ENCODE results near the gene TBX18. TPM values are rescaled to one million over a fixed set of nuclear protein-coding genes. Genes with fewer than 3 reads are reported as not detected.

The TBX18 gene
- total and polyA plus RNA-seq, 12 donors = 1.7 to 9.1 (median 2.8) TPM

- Histone ChIP-seq H3K36me3 (no peaks in the 10 kb centered on the region), H3K27ac (no peak overlapping the region), H3K4me3 (no peak overlapping the region), H3K27me3 (no peaks in the 10 kb centered on the region), H3K4me1 (no peaks in the 10 kb centered on the region), H3K9me3 (no peaks in the 10 kb centered on the region)
- intact Hi-C loops (cut with DNase I) = no loop called here
- no peak for TF ChIP-seq CTCF (IDR thresholded peaks at IDR 0.05)
- ATAC-seq (no peak), DNase-seq (no peak)
- 72 to 76% methylated on average over 3 of the region's 3 CpGs for WGBS, 2 donors
These were observed 111.3 kb downstream of the TBX18 start for GRCh38 chr6:84653027-84653551.

GRCh38 chr6:84652356-84653026 is 111.9 kb downstream of the TBX18 start:
- no peak for TF ChIP-seq CTCF (IDR thresholded peaks at IDR 0.05)
- no peaks in the 10 kb centered on the region for H3K27me3 ChIP-seq
- no peaks in the 10 kb centered on the region for H3K36me3 ChIP-seq
- intact Hi-C loops (cut with DNase I) = no loop called here
- WGBS, 2 donors = 48 to 51% methylated on average over 3 of the region's 3 CpGs
- no peaks in the 10 kb centered on the region for H3K9me3 ChIP-seq
- H3K27ac ChIP-seq = no peak overlapping the region
- H3K4me1 ChIP-seq = no peaks in the 10 kb centered on the region
- DNase-seq (no peak), ATAC-seq (peak in 1 of 8 donors; percentile 16)
- no peak overlapping the region for H3K4me3 ChIP-seq

- no peak for DNase-seq
- WGBS, 2 donors = 44 to 52% methylated on average over 1 of the region's 1 CpG
- no peak for ATAC-seq
- no peak overlapping the region for H3K27ac ChIP-seq
- H3K27me3 ChIP-seq = no peaks in the 10 kb centered on the region
- H3K4me3 ChIP-seq = no peak overlapping the region
- H3K36me3 ChIP-seq = no peaks in the 10 kb centered on the region
- intact Hi-C loops (cut with DNase I) = no loop called here
- no peaks in the 10 kb centered on the region for H3K4me1 ChIP-seq
- no peaks in the 10 kb centered on the region for H3K9me3 ChIP-seq
- no peak for TF ChIP-seq CTCF (IDR thresholded peaks at IDR 0.05)
These were observed 112.8 kb downstream of the TBX18 start for GRCh38 chr6:84651583-84651982.

- no peak for DNase-seq
- no peak for TF ChIP-seq CTCF (IDR thresholded peaks at IDR 0.05)
- intact Hi-C loops (cut with DNase I) = no loop called here
These were observed 116.0 kb downstream of the TBX18 start for GRCh38 chr6:84648444-84648843.

More at GRCh38 chr6:84648444-84648843, 116.0 kb downstream of the TBX18 start:
- no peak overlapping the region for H3K4me3 ChIP-seq
- no peaks in the 10 kb centered on the region for H3K4me1 ChIP-seq
- ATAC-seq = no peak
- no peaks in the 10 kb centered on the region for H3K36me3 ChIP-seq
- H3K9me3 ChIP-seq = no peaks in the 10 kb centered on the region
- H3K27ac ChIP-seq = no peak overlapping the region
- H3K27me3 ChIP-seq = no peaks in the 10 kb centered on the region

Data from heart right ventricle (tissue), 16 donors.